Activated T-cell treated with anti-CD3 and anti-CD28 coated beads, Interleukin-2, amount 50 U/mL, for 72 hours (primary cell): Measurements from ENCODE around the gene PDZRN4. TPM values are rescaled to one million over a fixed set of nuclear protein-coding genes. Genes with fewer than 3 reads are reported as not detected.
"Not testable (repeated sequence)": the region's sequence is repeated elsewhere in the genome, so short reads cannot be mapped to it uniquely, and the experiment has no call there.

Experiments
- ATAC-seq, 2 donors: fragments of 150-1000 bp; cut with Tn5 transposase; replicated peaks in 1 of 2; 2 replicates each; pipeline ENCODE4 v1.10.0; 2021; ENCODE audit warnings: moderate library complexity in 2 of 2, mild to moderate bottlenecking in 1 of 2
- DNase-seq, 2 donors: peaks; one replicate each; pipeline ENCODE4 v3.0.0; 2021 to 2022; ENCODE audit warnings: mixed read lengths in 1 of 2
- H3K27ac Mint-ChIP-seq: one replicate; pipeline ENCODE4 v1.8.0; 2022; ENCODE audit warnings: mild to moderate bottlenecking, moderate library complexity, mixed read lengths
- H3K27me3 Mint-ChIP-seq: one replicate; pipeline ENCODE4 v1.8.0; 2022; ENCODE audit warnings: low read depth, mixed read lengths
- H3K36me3 Mint-ChIP-seq, 2 donors: one replicate each; pipeline ENCODE4 v1.8.0; 2022; ENCODE audit warnings: mixed read lengths in 2 of 2, mild to moderate bottlenecking in 1 of 2; ENCODE audit not compliant: insufficient read depth in 2 of 2
- H3K4me1 Mint-ChIP-seq: one replicate; pipeline ENCODE4 v1.8.0; 2022; ENCODE audit warnings: low read depth, mixed read lengths
- H3K4me3 Mint-ChIP-seq, 2 donors: one replicate each; pipeline ENCODE4 v1.8.0; 2022; ENCODE audit warnings: mild to moderate bottlenecking in 2 of 2, mixed read lengths in 2 of 2, moderate library complexity in 2 of 2
- H3K9me3 Mint-ChIP-seq, 2 donors: one replicate each; pipeline ENCODE4 v1.8.0; 2022; ENCODE audit warnings: mixed read lengths in 2 of 2
- total RNA-seq, 2 donors: library from RNA; stranded (reverse); gene quantifications; one replicate each; pipeline ENCODE4 v1.2.3, GENCODE V29; 2022

Gene PDZRN4
- total RNA-seq = not detected

DNA sequence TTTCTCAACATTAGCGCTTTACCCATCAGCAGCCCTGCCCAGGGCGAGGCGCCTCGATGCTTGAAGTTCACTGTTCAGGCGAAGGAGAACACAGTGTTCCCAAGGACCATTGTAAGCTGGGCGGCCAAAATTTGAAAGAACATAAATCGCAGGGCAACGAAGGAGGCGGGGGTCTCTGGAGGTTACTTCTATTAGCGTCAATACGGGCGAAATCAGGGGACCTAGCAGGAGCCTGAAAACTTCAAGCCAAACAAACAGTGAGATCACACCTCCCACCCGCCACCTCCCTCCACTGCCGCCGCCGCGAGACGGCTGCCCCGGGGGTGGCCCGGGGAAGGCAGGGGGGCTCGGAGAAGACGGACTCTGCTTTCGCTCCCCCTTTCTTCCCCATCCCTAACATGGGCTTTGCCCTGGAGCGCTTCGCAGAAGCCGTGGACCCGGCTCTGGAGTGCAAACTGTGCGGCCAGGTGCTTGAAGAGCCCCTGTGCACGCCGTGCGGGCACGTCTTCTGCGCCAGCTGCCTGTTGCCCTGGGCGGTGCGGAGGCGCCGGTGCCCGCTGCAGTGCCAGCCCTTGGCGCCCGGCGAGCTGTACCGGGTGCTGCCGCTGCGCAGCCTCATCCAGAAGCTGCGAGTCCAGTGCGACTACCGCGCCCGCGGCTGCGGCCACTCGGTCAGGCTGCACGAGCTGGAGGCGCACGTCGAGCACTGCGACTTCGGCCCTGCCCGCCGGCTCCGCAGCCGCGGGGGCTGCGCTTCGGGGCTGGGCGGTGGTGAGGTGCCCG lies at the start of gene PDZRN4:
Gene PDZRN4, plus strand, starts transcription at position 263 of the 783 bp plus-strand sequence.
- ATAC-seq = no peak
- H3K4me3 Mint-ChIP-seq = peak within 1 kb of the TSS in 1 of 2 donors; percentile 65
- no peaks in the 10 kb centered on the region for H3K9me3 Mint-ChIP-seq
- H3K4me1 Mint-ChIP-seq = peaks cover 9% of the 10 kb centered on the region
- peaks cover 0 to 6% of the 10 kb centered on the region in 2 donors for H3K36me3 Mint-ChIP-seq
- DNase-seq = no peak
- H3K27ac Mint-ChIP-seq = no peak within 1 kb of the TSS
- H3K27me3 Mint-ChIP-seq = peaks cover 39% of the 10 kb centered on the region

DNA sequence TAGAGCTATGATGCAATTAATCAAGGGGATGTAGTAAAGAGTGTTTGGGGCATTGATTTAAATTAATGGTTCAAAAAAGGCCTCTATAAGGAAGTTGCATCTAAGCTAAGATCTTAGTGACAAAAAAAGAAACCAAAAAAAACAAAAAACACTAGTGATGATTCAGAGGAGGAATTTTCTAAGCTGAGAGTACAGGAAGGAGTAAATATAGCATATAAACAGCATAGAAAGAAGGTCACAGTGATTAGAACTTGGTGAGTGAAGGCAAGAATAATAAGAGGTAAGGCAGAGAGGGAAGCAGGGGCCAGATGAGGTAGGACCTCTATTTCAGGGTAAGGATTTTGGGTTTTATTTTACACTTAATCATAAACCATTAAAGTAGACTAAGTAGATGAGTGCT lies 48.0 kb upstream of the PDZRN4 start:
- H3K36me3 Mint-ChIP-seq = no peaks in the 10 kb centered on the region
- no peak for ATAC-seq
- no peaks in the 10 kb centered on the region for H3K4me1 Mint-ChIP-seq
- H3K4me3 Mint-ChIP-seq = no peak overlapping the region
- H3K27ac Mint-ChIP-seq = peak overlapping the region; percentile 8
- H3K27me3 Mint-ChIP-seq = no peaks in the 10 kb centered on the region
- no peak for DNase-seq
- peaks cover 1 to 3% of the 10 kb centered on the region in 2 donors for H3K9me3 Mint-ChIP-seq

DNA sequence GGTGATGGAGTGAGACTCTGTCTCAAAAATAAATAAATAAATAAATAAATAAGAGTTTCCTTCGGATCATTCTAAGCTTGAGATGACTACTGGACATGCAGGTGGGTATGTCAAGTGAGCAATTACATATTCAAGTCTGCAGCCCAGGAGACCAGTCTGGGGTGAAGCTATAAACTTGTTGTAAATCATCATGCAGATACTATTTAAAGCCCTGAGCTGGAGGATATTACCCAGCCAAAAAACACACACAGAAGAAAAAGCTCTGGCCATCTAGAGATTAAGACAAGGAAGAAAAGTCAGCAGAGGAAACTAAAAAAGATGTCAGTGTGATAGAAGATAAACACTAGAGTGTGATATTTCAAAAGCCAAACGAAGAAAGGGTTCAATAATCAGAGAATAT lies 47.0 kb upstream of the PDZRN4 start:
- no peaks in the 10 kb centered on the region for H3K4me1 Mint-ChIP-seq
- H3K4me3 Mint-ChIP-seq = no peak overlapping the region
- no peak overlapping the region for H3K27ac Mint-ChIP-seq
- H3K27me3 Mint-ChIP-seq = no peaks in the 10 kb centered on the region
- DNase-seq (no peak), ATAC-seq (no peak)
- H3K36me3 Mint-ChIP-seq = no peaks in the 10 kb centered on the region
- peaks cover 1 to 3% of the 10 kb centered on the region in 2 donors for H3K9me3 Mint-ChIP-seq

DNA sequence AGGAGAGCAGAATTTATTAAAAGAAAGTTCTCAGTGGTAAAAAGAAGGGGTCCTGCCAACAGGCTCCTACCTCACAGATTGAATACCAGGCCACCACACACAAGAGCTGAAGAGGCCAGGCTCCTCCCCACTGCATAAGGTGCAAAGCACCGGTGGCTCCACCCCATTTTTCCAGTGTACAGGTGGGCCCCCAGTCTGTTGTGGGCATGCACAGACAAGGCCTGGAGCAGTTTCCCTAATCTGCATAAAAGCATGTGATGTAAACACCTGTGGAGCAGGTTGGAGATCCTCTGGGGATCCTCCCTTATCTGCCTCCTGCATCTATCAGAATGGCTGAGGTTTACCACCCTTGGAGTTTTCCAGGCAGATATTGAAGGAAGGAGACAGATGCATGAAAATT lies 45.7 kb upstream of the PDZRN4 start:
- Mint-ChIP-seq H3K27ac (no peak overlapping the region), H3K4me3 (no peak overlapping the region)

DNA sequence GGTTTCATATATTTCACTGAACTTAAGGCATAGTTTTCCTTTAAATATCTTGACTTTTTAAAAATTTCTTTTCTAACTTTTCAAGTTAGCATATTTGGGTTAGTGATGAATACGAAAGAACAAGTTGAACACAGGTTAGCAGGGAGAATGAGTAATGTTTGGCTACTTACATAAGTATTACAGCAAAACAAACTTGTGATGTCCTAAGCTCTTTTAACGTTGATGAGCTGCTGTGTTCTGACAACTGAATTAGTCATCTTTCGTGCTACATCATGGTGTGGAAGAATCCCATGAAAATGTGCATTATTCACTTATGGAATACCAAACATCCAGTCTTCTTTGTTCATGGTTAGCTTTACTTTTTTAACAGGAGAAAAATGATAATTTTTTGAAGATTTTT lies 36.3 kb upstream of the PDZRN4 start:
- H3K9me3 Mint-ChIP-seq = peaks cover 3% of the 10 kb centered on the region in 2 donors
- H3K27me3 Mint-ChIP-seq = no peaks in the 10 kb centered on the region
- H3K4me3 Mint-ChIP-seq = no peak overlapping the region
- ATAC-seq (no peak), DNase-seq (no peak)
- no peaks in the 10 kb centered on the region for H3K36me3 Mint-ChIP-seq
- H3K27ac Mint-ChIP-seq = no peak overlapping the region
- H3K4me1 Mint-ChIP-seq = no peaks in the 10 kb centered on the region

More for the DNA sequence above, 45.7 kb upstream of the PDZRN4 start:
- no peak for ATAC-seq
- no peaks in the 10 kb centered on the region for H3K4me1 Mint-ChIP-seq
- no peak for DNase-seq
- H3K27me3 Mint-ChIP-seq = no peaks in the 10 kb centered on the region
- H3K36me3 Mint-ChIP-seq = no peaks in the 10 kb centered on the region
- peaks cover 3% of the 10 kb centered on the region in 2 donors for H3K9me3 Mint-ChIP-seq

DNA sequence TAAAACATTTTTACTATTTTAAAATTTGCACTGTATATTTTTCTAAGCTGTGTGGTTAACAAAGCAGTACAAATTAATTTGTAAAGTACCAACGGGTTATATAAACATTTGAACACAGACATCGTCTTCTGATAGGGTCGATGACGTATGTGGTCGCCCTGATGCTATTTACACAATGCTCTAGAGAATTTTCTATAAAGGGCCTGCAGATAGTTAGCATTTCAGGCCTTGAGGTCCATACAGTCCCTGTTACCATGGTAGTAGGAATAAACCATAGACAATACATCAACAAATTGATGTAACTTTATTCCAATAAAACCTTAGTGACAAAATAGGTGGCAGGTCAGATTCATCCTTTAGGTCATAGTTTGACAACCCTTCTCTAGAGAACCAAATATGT lies 25.7 kb upstream of the PDZRN4 start:
- H3K9me3 Mint-ChIP-seq = peaks cover 0 to 3% of the 10 kb centered on the region in 2 donors
- H3K36me3 Mint-ChIP-seq = no peaks in the 10 kb centered on the region
- no peak overlapping the region for H3K27ac Mint-ChIP-seq
- no peaks in the 10 kb centered on the region for H3K27me3 Mint-ChIP-seq
- no peaks in the 10 kb centered on the region for H3K4me1 Mint-ChIP-seq
- H3K4me3 Mint-ChIP-seq = no peak overlapping the region
- ATAC-seq = no peak
- DNase-seq = no peak

DNA sequence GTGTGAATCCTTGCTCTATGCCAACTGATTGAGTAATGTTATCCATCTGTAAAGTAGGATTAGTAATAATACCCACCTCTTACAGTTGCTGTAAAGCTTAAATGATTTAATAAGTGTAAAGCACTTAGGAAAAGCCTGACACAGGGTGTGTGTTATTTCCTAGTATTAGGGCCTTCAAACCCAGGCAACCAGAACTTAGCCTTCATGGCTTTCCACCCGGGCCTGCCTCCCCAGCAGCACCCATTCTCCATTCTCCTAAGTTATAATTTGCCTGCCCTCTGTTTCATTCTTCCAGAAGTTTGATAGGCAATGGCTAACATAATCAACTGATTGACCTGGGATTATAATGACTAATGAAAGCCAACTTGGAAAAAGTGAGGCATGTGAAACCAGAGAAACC lies 20.4 kb upstream of the PDZRN4 start:
- H3K27me3 Mint-ChIP-seq = no peaks in the 10 kb centered on the region
- H3K4me3 Mint-ChIP-seq = no peak overlapping the region
- no peak overlapping the region for H3K27ac Mint-ChIP-seq
- ATAC-seq = no peak
- no peaks in the 10 kb centered on the region for H3K36me3 Mint-ChIP-seq
- no peaks in the 10 kb centered on the region for H3K4me1 Mint-ChIP-seq
- peaks cover 2% of the 10 kb centered on the region in 2 donors for H3K9me3 Mint-ChIP-seq
- no peak for DNase-seq

DNA sequence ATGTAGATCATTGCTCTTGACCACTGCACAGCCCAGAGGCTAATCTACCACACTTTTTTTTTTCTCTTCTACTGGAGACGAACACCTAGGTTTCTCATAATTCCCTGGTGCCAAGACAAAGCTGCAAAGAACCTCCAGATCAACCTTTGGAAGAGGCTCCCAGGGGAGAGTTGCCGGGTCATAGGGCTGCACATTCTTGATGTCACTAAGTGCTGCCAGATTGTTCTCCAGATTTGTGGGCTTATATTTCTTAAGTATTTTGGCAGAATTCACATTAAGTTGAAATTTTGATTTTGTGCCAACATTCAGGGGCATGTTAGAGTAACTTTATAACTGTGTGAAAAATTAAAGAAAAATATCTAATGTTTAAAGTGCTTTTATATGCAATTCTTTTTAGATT lies 13.5 kb upstream of the PDZRN4 start:
- peaks cover 1 to 3% of the 10 kb centered on the region in 2 donors for H3K9me3 Mint-ChIP-seq
- H3K27ac Mint-ChIP-seq = no peak overlapping the region
- H3K4me3 Mint-ChIP-seq = no peak overlapping the region
- H3K4me1 Mint-ChIP-seq = no peaks in the 10 kb centered on the region
- DNase-seq (no peak), ATAC-seq (no peak)
- no peaks in the 10 kb centered on the region for H3K36me3 Mint-ChIP-seq
- H3K27me3 Mint-ChIP-seq = no peaks in the 10 kb centered on the region

DNA sequence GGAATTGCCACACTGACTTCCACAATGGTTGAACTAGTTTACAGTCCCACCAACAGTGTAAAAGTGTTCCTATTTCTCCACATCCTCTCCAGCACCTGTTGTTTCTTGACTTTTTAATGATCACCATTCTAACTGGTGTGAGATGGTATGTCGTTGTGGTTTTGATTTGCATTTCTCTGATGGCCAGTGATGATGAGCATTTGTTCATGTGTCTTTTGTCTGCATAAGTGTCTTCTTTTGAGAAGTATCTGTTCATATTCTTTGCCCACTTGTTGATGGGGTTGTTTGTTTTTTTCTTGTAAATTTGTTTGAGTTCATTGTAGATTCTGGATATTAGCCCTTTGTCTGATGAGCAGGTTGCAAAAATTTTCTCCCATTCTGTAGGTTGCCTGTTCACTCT lies 8.6 kb upstream of the PDZRN4 start:
- H3K4me1 Mint-ChIP-seq, H3K27ac Mint-ChIP-seq, H3K36me3 Mint-ChIP-seq, H3K27me3 Mint-ChIP-seq, DNase-seq, H3K9me3 Mint-ChIP-seq, ATAC-seq, H3K4me3 Mint-ChIP-seq: not testable (repeated sequence)

DNA sequence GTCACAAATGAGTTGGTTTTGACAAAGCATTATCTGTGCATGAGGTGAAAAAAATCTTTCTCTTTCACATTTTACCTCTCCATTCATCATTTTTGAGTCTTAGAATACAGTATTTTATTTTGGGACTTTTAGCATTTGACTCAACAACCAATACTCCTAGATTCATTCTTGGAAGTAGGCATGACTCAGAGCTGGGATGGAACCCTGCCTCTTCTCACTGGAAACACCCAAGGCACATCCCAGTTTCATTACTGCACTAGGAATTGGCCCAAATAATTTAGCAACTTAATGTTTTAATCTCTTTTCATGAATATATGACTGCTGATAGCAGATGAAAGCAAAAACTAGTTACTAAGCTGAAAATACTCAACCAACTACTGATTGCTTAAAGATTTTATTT lies 3.3 kb upstream of the PDZRN4 start:
- Mint-ChIP-seq H3K36me3 (peaks cover 0 to 6% of the 10 kb centered on the region in 2 donors), H3K4me1 (peaks cover 7% of the 10 kb centered on the region), H3K9me3 (peaks cover 2 to 3% of the 10 kb centered on the region in 2 donors), H3K27me3 (peaks cover 29% of the 10 kb centered on the region), H3K27ac (no peak overlapping the region), H3K4me3 (no peak overlapping the region)
- DNase-seq (no peak), ATAC-seq (no peak)

DNA sequence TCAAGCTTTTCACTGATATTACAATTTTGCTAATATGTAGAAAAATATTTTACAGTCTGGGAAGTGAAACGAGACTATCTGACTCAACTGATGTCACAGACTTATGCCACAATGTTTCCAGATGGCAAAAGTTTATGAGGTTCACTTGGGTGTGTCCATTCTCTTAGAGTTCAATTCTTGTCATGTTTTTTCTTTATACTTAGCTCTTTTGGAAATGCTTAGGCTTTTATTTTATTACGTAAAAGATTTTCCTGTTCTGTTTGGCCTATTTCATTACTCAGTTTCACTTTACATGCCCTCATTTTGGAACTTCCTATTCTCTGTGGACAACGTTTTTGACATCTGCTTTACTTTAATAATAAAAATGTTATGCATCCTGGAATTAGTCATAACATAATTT lies 2.1 kb upstream of the PDZRN4 start:
- Mint-ChIP-seq H3K9me3 (peaks cover 2 to 3% of the 10 kb centered on the region in 2 donors), H3K27me3 (peaks cover 39% of the 10 kb centered on the region), H3K27ac (no peak overlapping the region), H3K4me1 (peaks cover 9% of the 10 kb centered on the region), H3K4me3 (no peak overlapping the region), H3K36me3 (peaks cover 0 to 6% of the 10 kb centered on the region in 2 donors)
- DNase-seq (no peak), ATAC-seq (no peak)

DNA sequence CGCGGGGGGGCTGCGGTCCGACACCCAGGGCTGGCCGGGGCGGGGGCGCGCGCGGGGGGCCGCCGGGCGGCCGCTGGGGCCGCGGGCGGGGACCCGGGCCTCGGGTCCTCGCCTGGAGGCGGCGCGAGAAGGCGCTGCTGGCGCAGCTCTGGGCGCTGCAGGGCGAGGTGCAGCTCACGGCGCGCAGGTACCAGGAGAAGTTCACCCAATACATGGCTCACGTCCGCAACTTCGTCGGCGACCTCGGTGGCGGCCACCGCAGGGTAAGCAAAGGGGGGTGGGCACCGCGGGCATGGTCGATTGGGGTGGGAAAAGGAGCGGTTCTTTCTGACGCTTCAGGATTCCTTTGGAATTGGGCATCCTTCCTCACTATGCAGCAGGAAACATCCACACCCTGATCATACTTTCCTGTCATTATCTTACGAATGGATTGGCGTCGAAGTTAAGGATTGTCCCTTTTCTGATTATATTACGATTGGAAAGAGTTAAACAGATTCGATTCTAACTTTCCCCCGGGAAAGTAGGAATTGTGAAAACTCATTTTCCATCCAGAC lies 798 bp downstream of the PDZRN4 start:
- DNase-seq = no peak
- H3K27ac Mint-ChIP-seq = no peak overlapping the region
- no peak for ATAC-seq
- peaks cover 9% of the 10 kb centered on the region for H3K4me1 Mint-ChIP-seq
- no peaks in the 10 kb centered on the region for H3K9me3 Mint-ChIP-seq
- peaks cover 39% of the 10 kb centered on the region for H3K27me3 Mint-ChIP-seq
- peak overlapping the region in 1 of 2 donors; percentile 65 for H3K4me3 Mint-ChIP-seq
- H3K36me3 Mint-ChIP-seq = peaks cover 0 to 6% of the 10 kb centered on the region in 2 donors

DNA sequence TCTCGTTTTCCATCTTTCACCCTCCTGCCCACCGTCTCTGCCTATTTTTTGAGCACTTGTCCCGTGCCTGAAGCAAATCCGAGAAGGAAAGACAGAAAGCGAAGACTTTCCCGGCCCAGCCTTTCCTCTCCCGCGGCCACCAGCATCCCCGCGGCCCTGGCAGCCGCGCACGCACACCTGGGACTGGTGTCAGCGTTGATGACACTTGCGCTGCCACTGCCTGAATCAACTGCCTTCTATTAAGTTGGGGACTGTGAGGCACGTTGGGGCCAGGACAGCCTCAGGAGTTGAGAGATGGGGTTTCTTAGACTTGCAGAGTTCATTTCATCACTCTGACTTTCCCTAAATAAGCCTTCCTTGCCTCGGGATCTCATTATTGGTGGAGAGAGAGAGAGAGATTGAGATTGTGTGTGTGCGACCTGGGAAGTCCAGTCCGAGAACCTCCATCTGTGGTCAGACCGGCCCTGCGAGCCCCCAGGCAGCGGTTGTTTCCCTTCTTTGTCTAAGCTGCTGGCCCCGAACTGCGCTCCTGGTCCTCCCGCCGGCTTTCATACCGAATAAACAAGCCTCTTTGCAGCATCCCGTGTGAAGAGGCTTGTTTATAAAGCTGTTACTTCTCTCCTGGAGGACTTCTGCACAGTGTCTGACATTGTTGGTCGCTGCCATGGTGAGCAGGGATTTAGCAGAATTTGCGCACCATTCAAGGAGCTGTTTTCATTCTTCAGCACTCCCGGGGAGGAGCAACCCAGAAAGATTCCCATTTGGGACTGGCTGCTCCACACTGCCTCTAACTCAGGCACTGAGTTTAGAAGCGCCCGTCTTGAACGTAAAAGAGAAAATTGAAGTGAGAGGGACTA lies 1.5 kb downstream of the PDZRN4 start:
- Mint-ChIP-seq H3K4me3 (peak overlapping the region in 1 of 2 donors; percentile 65), H3K27ac (no peak overlapping the region), H3K4me1 (peaks cover 9% of the 10 kb centered on the region), H3K9me3 (no peaks in the 10 kb centered on the region), H3K27me3 (peaks cover 39% of the 10 kb centered on the region), H3K36me3 (peaks cover 0 to 6% of the 10 kb centered on the region in 2 donors)
- ATAC-seq (no peak), DNase-seq (no peak)
